ENCODE data around the gene OSCP1.

OSCP1 gene

GRCh38 chr1:36386265-36387140 lies 63.7 kb downstream of the OSCP1 start:
- peak; percentile 99 to 100 for DNase-seq (ENCODE audit: low read depth in 1 of 2, low spot score in 1 of 2)
- Histone ChIP-seq H3K27me3 (ENCODE audit: insufficient read depth, poor library complexity, severe bottlenecking) (no peaks in the 10 kb centered on the region), H3K27ac (replicated peaks) (peak overlapping the region; percentile 90), H3K4me3 (replicated peaks; ENCODE audit: insufficient read depth, low read length) (peak overlapping the region; percentile 51)
- TF ChIP-seq GABPA (IDR thresholded peaks at IDR 0.05; ENCODE audit: low read depth) (peak; percentile 42; the same call in 1 of the 2 replicates), POLR2AphosphoS5 (IDR thresholded peaks at IDR 0.05; ENCODE audit: low read depth) (peak; percentile 82), SPI1 (IDR thresholded peaks at IDR 0.05; ENCODE audit: borderline replicate concordance, low read depth) (peak; percentile 43; the same call in 1 of the 2 replicates), REST (IDR thresholded peaks at IDR 0.05; ENCODE audit: insufficient replicate concordance, low read depth) (no peak)

GRCh38 chr1:36385410-36386264 lies 64.6 kb downstream of the OSCP1 start, which contains the start of gene STK40:
Gene STK40 (minus strand): TSS chr1:36385924. CDS start chr1:36361332, 24,592 bp downstream.
- DNase-seq (ENCODE audit: low read depth in 1 of 2, low spot score in 1 of 2): peak; percentile 98 to 99
- Histone ChIP-seq H3K27ac (replicated peaks) (peak within 1 kb of the TSS; percentile 90), H3K4me3 (replicated peaks; ENCODE audit: insufficient read depth, low read length) (peak within 1 kb of the TSS; percentile 79), H3K27me3 (ENCODE audit: insufficient read depth, poor library complexity, severe bottlenecking) (no peaks in the 10 kb centered on the region)
- TF ChIP-seq POLR2AphosphoS5 (IDR thresholded peaks at IDR 0.05; ENCODE audit: low read depth): no peak; the same call in 1 of the 2 replicates
- no peak for TF ChIP-seq CTCF (IDR thresholded peaks at IDR 0.05; ENCODE audit: insufficient read depth, low read length)
- no peak for TF ChIP-seq SPI1 (IDR thresholded peaks at IDR 0.05; ENCODE audit: borderline replicate concordance, low read depth)
- TF ChIP-seq GABPA (IDR thresholded peaks at IDR 0.05; ENCODE audit: low read depth): no peak
- no peak for TF ChIP-seq REST (IDR thresholded peaks at IDR 0.05; ENCODE audit: insufficient replicate concordance, low read depth)

GRCh38 chr1:36384542-36385409 lies 65.5 kb downstream of the OSCP1 start:
- Histone ChIP-seq H3K27ac (replicated peaks) (peak overlapping the region; percentile 71), H3K4me3 (replicated peaks; ENCODE audit: insufficient read depth, low read length) (peak overlapping the region; percentile 79), H3K27me3 (ENCODE audit: insufficient read depth, poor library complexity, severe bottlenecking) (no peaks in the 10 kb centered on the region)
- TF ChIP-seq GABPA (IDR thresholded peaks at IDR 0.05; ENCODE audit: low read depth): no peak
- peak in 1 of 2 experiments; percentile 57 for DNase-seq (ENCODE audit: low read depth in 1 of 2, low spot score in 1 of 2)

DNA sequence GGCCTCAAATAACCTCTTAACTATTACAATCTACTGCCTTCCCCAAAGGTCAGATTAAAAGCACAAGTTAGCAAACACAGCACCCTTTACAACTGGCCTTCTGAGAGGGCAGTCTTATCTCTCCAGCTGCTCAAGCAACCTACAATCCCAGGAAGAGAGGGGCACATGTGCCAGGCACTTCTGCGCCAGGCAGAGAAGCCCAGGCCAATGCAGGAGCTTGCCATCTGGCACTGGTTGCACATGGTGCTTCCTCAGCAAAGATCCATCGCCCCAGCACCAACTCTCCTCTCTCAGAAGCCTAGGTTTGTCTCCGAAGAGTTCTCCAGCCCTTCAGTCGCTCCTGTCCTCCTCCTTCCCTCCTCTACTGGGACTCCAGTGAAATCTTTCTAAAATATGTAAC lies 67.0 kb downstream of the OSCP1 start:
- no peak for DNase-seq (ENCODE audit: low read depth in 1 of 2, low spot score in 1 of 2)
- no peaks in the 10 kb centered on the region for H3K27me3 ChIP-seq (ENCODE audit: insufficient read depth, poor library complexity, severe bottlenecking)
- TF ChIP-seq REST (IDR thresholded peaks at IDR 0.05; ENCODE audit: insufficient replicate concordance, low read depth): no peak
- H3K4me3 ChIP-seq (replicated peaks; ENCODE audit: insufficient read depth, low read length): no peak overlapping the region
- no peak overlapping the region for H3K27ac ChIP-seq (replicated peaks)
